GM12873 (cell line): Measurements from ENCODE around the gene PCCB.

ENCODE experiments used
- TF ChIP-seq, protein P1 (sequence below): IDR thresholded peaks from 2 replicates; pipeline ENCODE4 v1.5.1; 2012; ENCODE audit warnings: low read depth, mild to moderate bottlenecking, moderate library complexity, low read length, control low read depth; ENCODE audit not compliant: insufficient read depth; ENCODE audit errors: missing control alignments

The PCCB gene

GRCh38 chr3:136237103-136237502 is 13.0 kb upstream of the PCCB start:
- TF ChIP-seq, protein P1, sequence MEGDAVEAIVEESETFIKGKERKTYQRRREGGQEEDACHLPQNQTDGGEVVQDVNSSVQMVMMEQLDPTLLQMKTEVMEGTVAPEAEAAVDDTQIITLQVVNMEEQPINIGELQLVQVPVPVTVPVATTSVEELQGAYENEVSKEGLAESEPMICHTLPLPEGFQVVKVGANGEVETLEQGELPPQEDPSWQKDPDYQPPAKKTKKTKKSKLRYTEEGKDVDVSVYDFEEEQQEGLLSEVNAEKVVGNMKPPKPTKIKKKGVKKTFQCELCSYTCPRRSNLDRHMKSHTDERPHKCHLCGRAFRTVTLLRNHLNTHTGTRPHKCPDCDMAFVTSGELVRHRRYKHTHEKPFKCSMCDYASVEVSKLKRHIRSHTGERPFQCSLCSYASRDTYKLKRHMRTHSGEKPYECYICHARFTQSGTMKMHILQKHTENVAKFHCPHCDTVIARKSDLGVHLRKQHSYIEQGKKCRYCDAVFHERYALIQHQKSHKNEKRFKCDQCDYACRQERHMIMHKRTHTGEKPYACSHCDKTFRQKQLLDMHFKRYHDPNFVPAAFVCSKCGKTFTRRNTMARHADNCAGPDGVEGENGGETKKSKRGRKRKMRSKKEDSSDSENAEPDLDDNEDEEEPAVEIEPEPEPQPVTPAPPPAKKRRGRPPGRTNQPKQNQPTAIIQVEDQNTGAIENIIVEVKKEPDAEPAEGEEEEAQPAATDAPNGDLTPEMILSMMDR = no peak

DNA sequence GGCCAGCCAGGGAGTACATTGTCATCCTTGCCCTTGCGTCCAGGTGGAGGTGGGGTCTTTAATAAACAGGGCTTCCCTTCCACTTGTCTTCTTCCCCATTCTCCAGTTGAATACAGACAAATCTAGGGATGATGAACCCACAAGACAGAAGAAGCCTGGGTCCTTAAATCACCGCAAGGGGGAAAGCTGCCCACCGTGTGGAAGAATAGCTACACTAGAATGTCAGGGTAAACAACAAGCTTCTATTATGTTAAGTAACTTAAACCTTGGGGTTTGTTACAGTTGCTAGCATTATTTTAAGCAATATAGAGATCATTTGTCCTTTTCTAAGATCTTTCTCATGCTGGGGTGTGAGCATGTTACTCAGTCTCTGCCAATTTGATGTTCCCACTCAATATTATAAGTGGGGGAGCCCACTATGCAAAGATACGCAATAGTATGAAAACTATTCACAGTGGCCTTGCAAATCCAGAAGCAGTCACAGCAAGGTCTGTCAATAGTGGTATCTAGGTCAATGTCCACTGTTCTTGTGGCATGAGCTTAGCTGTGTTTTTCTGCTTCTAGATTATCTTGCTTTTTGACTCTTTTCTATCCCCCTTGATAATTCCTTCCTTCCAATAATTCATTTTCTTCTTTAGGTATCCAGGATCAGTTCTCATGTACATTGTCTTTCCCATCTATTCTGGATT is 12.0 kb upstream of the PCCB start:
- TF ChIP-seq, protein P1 = no peak

DNA sequence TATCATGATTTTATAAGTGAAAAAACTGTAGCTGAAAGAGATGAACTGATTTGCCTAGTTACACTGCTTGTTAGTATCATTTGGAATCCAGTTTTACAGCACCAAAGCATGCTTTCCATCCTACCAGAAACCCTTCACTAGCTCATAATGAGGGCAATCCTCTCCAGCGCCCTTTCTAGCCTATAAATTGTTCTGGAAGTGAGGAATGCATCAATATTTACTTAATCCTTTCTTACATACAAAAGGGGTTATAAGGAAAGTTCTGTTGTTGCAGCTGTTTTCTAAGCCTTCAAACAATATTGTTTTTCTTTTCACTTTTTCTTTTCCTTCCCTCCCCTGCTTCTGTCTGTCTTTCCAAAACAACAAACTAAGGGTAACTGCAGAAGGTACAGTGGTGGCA is 11.0 kb upstream of the PCCB start:
- TF ChIP-seq, protein P1 = no peak

GRCh38 chr3:136245691-136246090 is 4.4 kb upstream of the PCCB start:
- TF ChIP-seq, protein P1 = no peak

- TF ChIP-seq, protein P1 = no peak
Observed at GRCh38 chr3:136247436-136247835, 2.7 kb upstream of the PCCB start.

GRCh38 chr3:136247855-136248590 is 2.1 kb upstream of the PCCB start:
- TF ChIP-seq, protein P1 = no peak

DNA sequence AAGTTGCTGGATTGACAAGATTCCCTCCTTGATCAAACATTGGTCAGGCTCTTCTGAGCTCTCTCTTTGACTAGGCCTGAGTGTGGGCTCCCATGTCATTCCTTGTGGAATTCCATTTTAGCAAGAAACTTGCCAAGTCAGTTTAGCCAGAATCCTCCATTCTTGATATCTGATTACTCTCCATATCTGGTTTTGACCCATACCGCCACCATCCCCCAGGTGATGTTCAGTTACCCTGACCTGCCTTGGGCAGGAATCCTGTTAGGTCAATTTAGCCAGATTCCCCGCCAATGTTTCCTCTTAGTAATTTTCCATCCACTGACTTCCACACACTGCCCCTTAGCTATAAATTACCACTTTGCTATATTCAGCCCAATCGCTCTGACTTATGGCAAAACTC is 1.0 kb upstream of the PCCB start:
- TF ChIP-seq, protein P1 = no peak
